Measurements from ENCODE around the gene VNN1.

VNN1 gene

DNA sequence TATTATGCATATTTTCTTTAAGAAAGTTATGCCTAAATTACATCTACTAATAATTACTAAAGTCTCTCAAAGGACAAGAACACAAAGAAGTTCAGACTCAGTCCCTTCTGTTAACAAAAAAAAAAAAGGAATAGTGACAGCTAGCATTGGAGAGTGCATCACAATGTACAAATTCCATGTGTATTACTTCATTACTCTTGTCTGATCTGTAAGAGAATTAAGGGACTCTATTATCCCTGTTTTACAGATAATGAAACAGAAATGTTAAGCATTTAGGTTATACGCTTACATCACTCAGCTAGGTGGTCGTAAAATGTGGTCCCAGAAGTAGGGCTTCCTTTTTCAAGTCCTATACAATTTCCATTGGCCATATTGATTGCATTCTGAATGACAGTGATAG lies 17.2 kb upstream of the VNN1 start:
- Mint-ChIP-seq H3K27ac (no peak overlapping the region), H3K27me3 (ENCODE audit: low read depth, poor library complexity) (peaks cover 13% of the 10 kb centered on the region), H3K36me3 (ENCODE audit: low read depth) (no peaks in the 10 kb centered on the region), H3K4me1 (no peaks in the 10 kb centered on the region), H3K4me3 (no peak overlapping the region), H3K9me3 (no peaks in the 10 kb centered on the region)
- TF ChIP-seq, protein P1, sequence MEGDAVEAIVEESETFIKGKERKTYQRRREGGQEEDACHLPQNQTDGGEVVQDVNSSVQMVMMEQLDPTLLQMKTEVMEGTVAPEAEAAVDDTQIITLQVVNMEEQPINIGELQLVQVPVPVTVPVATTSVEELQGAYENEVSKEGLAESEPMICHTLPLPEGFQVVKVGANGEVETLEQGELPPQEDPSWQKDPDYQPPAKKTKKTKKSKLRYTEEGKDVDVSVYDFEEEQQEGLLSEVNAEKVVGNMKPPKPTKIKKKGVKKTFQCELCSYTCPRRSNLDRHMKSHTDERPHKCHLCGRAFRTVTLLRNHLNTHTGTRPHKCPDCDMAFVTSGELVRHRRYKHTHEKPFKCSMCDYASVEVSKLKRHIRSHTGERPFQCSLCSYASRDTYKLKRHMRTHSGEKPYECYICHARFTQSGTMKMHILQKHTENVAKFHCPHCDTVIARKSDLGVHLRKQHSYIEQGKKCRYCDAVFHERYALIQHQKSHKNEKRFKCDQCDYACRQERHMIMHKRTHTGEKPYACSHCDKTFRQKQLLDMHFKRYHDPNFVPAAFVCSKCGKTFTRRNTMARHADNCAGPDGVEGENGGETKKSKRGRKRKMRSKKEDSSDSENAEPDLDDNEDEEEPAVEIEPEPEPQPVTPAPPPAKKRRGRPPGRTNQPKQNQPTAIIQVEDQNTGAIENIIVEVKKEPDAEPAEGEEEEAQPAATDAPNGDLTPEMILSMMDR (IDR thresholded peaks at IDR 0.05): no peak
- no peak for DNase-seq

DNA sequence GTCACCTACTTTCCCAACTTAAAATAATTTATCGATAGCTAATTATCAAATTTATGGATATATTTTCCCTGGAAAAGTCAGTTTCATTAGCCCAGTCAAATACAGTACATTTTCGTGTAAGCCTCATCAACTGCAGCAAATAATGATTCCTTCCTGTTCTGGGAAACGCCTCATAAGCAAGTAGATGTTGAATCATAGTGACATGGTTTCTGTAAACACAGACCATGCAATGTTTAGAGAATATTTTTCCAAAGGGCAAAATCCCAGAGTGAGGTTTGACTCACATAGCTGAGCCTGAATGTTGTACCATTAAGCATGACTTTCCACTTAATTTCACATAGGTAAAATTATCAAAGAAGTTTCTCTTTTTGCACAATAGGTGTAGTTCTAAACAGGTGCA lies 16.7 kb upstream of the VNN1 start:
- H3K27ac Mint-ChIP-seq: no peak overlapping the region
- TF ChIP-seq, protein P1 (IDR thresholded peaks at IDR 0.05): no peak
- no peaks in the 10 kb centered on the region for H3K9me3 Mint-ChIP-seq
- no peaks in the 10 kb centered on the region for H3K4me1 Mint-ChIP-seq
- DNase-seq: no peak
- H3K27me3 Mint-ChIP-seq (ENCODE audit: low read depth, poor library complexity): peaks cover 8% of the 10 kb centered on the region
- H3K4me3 Mint-ChIP-seq: no peak overlapping the region
- H3K36me3 Mint-ChIP-seq (ENCODE audit: low read depth): no peaks in the 10 kb centered on the region

DNA sequence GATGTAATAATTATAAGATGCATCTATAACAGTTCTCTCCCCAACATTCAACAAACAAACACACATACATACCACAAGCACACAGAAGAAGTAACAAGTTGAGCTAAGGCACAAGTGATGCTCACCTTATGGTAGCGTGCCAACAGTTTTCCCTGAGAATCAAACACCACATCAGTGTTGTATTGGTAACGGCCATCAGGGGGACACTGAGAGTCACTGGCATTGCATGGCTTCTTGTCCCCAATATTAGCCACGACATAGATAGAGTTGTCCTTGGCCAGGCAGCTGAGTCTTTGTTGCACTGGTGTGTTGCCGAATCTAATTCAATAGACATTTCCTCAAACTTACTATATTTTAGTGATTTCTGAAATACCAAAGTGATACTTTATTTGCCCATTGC lies 14.8 kb upstream of the VNN1 start:
- DNase-seq: no peak
- peaks cover 7% of the 10 kb centered on the region for H3K27me3 Mint-ChIP-seq (ENCODE audit: low read depth, poor library complexity)
- no peaks in the 10 kb centered on the region for H3K9me3 Mint-ChIP-seq
- no peaks in the 10 kb centered on the region for H3K36me3 Mint-ChIP-seq (ENCODE audit: low read depth)
- H3K4me3 Mint-ChIP-seq: no peak overlapping the region
- peaks cover 12% of the 10 kb centered on the region for H3K4me1 Mint-ChIP-seq
- TF ChIP-seq, protein P1 (IDR thresholded peaks at IDR 0.05): peak; percentile 16
- H3K27ac Mint-ChIP-seq: no peak overlapping the region

DNA sequence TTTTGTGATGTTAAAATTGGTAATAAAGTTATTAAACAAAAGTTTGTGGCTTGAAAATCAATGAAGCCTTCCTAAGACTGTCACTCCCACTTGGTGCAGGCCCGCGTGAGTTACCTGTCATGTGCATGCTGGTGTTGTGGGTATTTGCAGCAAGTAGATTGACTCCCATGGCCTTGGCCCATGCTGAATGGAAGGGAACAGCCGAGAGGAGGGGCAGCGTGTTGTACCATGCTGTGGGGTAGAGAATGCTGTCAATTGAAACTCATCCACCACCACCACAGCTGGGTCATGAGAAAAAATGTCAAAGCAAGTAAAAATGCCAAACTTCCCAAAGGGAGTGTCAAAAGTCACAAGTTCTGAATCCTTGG lies 12.7 kb upstream of the VNN1 start:
- Mint-ChIP-seq H3K27ac (no peak overlapping the region), H3K4me3 (no peak overlapping the region), H3K9me3 (no peaks in the 10 kb centered on the region), H3K27me3 (ENCODE audit: low read depth, poor library complexity) (no peaks in the 10 kb centered on the region), H3K36me3 (ENCODE audit: low read depth) (no peaks in the 10 kb centered on the region), H3K4me1 (peaks cover 21% of the 10 kb centered on the region)
- TF ChIP-seq, protein P1 (IDR thresholded peaks at IDR 0.05): no peak
- DNase-seq: no peak

DNA sequence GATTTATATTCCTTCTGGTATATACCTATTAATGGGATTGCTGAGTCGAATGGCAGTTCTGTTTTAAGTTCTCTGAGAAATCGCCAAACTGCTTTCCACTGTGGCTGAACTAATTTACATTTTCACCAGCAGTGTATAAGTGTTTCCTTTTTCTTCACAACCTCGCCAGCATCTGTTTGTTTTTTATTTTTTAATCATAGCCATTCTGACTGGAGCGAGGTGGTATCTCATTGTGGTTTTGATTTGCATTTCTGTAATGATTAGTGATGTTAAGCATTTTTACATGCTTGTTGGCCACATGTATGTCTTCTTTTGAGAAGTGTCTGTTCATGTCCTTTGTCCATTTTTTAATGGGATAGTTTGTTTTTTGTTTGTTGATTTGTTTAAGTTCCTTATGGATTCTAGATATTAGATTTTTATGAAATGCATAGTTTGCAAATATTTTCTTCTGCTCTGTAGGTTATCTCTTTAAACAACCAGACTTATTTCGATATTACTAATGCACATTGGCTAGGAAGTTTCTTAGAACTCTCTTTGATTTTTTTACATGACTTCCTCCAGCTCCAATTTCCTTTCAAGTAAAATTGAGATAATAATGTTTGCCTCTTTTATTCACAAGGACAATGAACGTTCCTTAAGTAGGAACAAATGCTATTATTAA lies 12.2 kb upstream of the VNN1 start:
- TF ChIP-seq, protein P1 (IDR thresholded peaks at IDR 0.05): no peak
- DNase-seq: no peak
- Mint-ChIP-seq H3K36me3 (ENCODE audit: low read depth) (no peaks in the 10 kb centered on the region), H3K4me1 (peaks cover 21% of the 10 kb centered on the region), H3K4me3 (no peak overlapping the region), H3K27ac (no peak overlapping the region), H3K9me3 (no peaks in the 10 kb centered on the region), H3K27me3 (ENCODE audit: low read depth, poor library complexity) (no peaks in the 10 kb centered on the region)

DNA sequence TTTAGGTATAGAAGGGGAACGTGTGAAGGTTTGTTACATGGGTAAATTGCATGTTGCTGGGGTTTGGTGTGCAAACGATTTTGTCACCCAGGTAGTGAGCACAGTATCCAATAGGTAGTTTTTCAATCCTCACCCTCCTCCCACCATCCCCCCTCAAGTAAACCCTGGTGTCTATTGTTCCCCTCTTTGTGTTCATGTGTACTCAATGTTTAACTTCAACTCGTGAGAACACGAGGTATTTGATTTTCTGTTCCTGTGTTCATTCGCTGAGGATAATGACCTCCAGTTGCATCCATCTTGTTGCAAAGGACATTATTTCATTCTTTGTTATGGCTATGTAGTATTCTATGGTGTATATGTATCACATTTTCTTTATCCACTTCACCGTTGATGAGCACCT lies 11.6 kb upstream of the VNN1 start:
- no peaks in the 10 kb centered on the region for H3K9me3 Mint-ChIP-seq

More for the DNA sequence above, 11.6 kb upstream of the VNN1 start:
- Mint-ChIP-seq H3K36me3 (ENCODE audit: low read depth) (no peaks in the 10 kb centered on the region), H3K27ac (no peak overlapping the region), H3K4me3 (no peak overlapping the region), H3K27me3 (ENCODE audit: low read depth, poor library complexity) (no peaks in the 10 kb centered on the region), H3K4me1 (peaks cover 21% of the 10 kb centered on the region)
- TF ChIP-seq, protein P1 (IDR thresholded peaks at IDR 0.05): no peak
- no peak for DNase-seq

Measured in nephron progenitor cell (in vitro differentiated cells).